ENCODE measurements around the gene NDUFS7.

The NDUFS7 gene

DNA sequence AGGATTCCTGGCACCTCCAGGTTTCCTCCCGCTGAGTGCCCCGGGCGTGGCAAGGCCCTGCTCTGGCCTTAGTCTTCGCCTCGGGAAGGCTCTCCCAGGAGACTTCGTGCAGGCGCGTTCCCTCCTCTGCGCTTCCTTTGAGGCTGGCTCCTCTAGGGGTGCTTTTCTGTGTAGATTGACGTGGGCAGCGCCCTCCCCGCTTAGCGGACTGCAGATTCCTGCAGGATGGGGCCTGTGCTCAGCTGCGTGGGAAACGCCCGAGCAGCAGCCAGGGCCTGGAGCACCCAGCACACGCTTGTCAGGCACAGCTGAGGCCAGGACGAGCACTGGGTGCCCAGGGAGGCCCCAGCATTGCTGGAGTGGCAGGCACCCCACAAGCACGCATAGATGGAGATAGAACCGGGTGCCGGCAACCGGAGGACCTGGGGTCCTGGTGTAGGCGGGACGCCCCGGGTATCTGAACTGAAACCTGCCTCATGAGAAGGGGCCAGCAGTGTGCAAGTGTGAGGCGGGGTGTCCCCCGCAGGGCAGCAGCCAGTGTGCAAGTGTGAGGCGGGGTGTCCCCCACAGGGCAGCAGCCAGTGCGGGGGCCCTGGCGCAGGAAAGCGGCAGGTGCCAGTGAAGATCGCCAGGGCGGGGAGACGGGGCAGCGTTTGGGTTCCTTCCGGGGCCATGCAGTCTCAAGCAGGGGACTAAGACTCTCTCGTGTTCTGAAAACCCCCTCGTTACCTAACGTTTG is 3.4 kb downstream of the NDUFS7 start:
- DNase-seq (ENCODE audit: low read depth): no peak

- DNase-seq (ENCODE audit: low read depth): no peak
Observed at GRCh38 chr19:1387684-1388636, 4.3 kb downstream of the NDUFS7 start.

GRCh38 chr19:1388637-1389026 is 4.9 kb downstream of the NDUFS7 start:
- no peak for DNase-seq (ENCODE audit: low read depth)

GRCh38 chr19:1389033-1389940 is 5.6 kb downstream of the NDUFS7 start:
- no peak for DNase-seq (ENCODE audit: low read depth)

DNA sequence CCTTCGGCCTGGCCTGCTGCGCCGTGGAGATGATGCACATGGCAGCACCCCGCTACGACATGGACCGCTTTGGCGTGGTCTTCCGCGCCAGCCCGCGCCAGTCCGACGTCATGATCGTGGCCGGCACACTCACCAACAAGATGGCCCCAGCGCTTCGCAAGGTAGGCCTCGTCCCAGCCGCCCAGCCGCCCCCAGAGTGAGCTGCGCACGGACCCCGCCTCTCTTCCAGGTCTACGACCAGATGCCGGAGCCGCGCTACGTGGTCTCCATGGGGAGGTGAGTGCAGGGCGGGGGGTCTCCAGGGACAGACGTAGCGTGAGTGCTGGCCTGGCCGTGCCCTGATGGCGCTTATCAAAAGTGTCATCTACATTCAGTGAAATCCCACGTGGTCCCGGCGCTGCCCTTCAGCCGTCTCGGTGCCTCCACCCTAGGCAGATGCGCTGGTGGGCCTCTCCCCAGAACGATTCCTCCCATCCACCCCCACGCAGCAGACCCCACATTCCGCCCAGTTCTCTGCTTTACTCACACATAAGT is 7.2 kb downstream of the NDUFS7 start:
- DNase-seq (ENCODE audit: low read depth): no peak

GRCh38 chr19:1392407-1392806 is 8.7 kb downstream of the NDUFS7 start:
- DNase-seq (ENCODE audit: low read depth): no peak

DNA sequence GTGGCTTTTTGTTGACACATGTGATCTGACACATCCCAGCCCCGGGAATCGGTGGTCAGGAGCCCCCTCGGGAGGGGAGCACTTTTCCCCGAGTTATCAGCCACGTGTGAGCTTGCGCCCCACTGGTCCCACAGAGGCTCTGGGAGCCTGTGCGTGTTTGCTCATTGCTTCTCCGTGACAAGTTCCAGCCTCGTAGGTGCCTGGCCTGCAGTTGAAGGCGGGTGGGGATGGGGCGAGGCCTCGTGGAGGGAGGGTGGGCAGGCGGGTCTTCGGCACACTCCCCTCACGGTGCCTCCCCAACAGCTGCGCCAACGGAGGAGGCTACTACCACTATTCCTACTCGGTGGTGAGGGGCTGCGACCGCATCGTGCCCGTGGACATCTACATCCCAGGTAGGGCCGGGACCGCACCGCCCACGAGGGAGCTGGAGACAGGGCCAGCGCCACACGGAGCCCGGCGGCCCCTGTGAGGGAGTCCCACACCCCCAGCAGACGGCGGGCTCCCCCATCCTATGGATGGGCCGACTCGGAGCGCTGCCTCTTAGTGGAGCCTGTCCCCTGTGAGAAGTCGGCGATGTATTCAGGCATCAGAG is 9.3 kb downstream of the NDUFS7 start:
- no peak for DNase-seq (ENCODE audit: low read depth)

DNA sequence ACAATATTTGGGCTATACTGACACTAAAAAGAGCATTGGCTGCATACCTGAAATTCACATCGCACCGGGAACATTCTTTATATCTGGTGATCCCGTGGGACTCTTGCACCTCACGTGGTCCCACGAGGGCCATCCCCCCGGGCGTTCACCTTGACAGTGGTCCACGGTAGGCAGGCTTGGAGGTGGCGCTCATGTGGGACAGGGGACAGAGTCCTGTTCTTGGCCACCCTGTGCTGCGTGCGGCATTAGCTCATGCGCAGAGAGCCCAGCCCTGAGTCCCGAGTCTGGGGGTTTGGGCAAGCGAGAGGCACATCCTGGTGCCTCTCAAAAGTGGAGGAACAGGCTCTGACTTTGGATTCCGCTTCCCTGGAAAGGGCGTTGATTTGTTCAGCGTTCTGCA is 10.1 kb downstream of the NDUFS7 start:
- no peak for DNase-seq (ENCODE audit: low read depth)

DNA sequence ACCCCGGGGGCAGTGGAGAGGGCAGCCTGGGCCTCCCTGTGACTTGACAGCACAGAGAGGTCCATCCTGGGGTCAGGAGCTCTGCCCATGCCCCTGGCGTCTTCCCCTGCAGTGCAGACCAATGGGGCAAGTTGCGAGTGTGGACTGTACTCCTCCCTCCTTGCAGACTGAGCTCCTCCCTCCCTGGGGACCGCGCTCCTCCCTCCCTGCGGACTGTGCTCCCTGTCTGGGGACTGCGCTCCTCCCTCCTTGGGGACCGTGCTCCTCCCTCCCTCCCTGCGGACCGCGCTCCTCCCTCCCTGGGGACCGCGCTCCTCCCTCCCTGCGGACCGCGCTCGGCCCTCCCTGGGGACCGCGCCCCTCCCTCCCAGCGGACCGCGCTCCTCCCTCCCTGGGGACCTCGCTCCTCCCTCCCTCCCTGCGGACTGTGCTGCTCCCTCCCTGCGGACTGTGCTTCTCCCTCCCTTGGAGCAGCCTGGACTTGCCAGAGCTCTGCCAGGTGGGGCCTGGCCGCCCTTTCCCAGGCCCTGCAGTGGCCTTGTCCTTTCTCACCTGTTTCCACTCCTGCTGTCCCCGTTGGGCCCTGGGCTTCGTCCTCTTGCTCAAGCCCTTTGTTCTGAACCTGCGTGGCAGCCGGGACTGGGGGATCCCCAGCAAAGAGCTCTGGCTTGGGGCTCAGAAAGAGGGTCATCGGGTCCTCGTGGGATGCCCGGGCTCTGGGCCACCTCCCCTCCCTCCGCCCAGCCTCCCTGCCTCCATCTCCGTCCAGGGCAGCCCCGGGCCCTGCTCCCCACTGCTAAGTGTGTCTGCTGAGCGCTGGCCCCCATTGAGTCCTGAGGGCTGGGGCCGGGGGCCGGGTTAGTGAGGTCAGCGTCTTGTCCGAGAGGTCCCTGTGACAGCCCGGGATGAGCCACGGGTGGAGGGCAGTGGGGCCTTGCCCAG is 10.8 kb downstream of the NDUFS7 start:
- no peak for DNase-seq (ENCODE audit: low read depth)

DNA sequence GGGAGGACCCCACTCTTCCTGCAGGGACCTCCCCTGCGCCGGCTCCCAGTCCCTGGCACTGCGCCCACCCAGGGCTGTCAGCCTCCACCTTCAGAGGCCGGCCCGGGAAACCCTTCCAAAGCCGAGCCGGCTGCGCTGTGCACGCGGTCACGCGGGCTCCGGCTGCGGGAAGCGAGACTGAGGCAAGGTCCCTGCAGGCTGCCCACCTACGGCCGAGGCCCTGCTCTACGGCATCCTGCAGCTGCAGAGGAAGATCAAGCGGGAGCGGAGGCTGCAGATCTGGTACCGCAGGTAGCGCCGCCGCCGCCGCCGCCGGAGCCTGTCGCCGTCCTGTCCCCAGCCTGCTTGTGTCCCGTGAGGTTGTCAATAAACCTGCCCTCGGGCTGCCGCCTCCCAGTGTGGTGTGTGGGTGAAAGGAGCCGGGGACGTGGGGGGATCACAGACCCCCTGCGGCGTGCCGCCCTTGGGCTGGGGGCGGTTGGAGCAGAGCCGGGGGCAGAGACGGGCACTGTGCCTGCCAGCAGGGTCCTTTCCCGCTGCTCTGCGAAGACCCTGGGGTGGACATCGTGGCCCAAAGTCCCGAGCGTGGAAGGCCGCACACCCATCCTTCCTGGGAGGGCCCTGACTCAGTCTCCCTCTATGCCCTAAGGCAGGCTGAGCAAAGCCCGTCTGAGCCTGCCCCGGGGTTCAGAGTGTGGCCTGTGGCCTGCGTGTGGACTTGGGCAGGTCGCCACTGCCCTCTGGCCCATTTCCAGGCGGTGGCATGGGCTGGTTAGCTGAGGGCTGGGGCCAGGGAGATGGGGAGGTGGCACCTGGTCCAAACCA is 11.7 kb downstream of the NDUFS7 start:
- no peak for DNase-seq (ENCODE audit: low read depth)

DNA sequence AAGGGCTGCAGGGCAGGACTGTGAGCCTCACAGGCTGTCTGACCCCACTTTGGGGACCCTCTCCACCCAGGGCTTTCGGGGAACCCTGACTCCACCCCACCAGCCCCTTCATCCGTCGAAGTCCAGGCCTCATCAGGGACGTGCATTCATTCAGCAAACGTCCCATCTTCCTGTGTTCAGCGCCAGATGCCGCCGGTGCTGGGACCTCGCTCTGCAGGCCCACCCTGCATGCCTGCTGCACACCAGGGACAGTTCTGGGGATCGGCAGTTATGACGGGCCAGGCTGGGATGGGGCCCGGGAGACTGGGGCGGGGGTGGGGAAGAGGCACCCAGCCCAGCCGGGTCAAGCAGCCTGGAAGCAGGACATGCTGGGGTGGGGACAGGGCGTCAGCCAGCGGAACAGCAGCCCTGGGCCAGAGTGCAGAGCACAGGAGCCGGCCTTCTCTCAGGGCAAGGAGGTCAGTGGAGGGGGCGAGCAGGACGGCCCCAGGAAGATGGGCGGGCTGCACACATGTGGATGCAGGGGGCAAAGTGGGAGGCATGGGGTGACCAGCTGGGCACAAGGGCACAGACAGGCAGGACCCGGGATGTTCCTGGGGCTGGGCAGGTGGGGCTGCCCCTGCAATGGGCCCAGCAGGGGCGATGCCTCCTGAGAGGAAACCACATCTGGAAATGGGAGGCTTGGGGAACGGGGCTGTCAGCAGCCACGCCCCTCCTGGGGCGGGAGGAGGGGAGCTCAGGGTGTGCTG is 12.5 kb downstream of the NDUFS7 start:
- no peak for DNase-seq (ENCODE audit: low read depth)

GRCh38 chr19:1396768-1397679 is 13.3 kb downstream of the NDUFS7 start:
- no peak for DNase-seq (ENCODE audit: low read depth)

GRCh38 chr19:1397838-1398237 is 14.1 kb downstream of the NDUFS7 start:
- no peak for DNase-seq (ENCODE audit: low read depth)

DNA sequence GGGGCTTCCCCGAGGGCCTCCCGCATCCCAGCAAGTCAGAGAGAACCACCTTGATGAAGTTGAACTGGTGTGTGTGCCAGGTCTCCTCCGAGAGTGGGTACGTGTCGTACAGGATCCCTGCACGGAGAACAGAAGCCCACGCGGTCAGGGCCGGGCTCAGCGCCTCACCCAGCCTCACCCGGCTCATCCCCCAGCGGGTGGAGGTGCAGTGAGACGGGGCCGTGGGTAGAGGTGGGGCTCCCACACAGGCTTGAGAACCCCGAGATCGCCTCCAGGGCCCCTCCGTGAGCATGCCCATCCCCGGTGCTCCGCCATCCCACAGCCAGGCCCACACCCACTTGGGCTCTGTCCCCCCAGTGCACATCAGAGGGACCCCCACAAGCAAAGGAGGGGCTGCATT is 15.4 kb downstream of the NDUFS7 start:
- no peak for DNase-seq (ENCODE audit: low read depth)

DNA sequence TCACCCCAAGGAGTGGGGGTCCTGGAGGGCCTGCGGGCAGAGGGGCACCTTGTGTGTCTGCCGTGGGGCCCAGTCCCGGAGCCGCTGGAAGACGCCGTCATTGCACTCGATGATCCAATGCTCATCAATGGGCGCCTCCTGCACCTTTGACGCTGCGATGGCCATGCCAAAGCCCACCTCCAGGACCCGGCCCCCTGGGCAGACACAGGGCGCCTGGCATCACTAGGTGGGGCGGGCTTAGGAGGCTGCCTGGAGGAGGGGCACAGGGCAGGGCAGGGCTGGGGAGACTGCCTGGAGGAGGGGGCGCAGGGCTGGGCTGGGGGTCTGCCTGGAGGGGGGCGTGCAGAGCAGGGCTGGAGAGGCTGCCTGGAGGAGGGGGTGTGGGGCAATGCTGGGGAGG is 16.0 kb downstream of the NDUFS7 start:
- no peak for DNase-seq (ENCODE audit: low read depth)

DNA sequence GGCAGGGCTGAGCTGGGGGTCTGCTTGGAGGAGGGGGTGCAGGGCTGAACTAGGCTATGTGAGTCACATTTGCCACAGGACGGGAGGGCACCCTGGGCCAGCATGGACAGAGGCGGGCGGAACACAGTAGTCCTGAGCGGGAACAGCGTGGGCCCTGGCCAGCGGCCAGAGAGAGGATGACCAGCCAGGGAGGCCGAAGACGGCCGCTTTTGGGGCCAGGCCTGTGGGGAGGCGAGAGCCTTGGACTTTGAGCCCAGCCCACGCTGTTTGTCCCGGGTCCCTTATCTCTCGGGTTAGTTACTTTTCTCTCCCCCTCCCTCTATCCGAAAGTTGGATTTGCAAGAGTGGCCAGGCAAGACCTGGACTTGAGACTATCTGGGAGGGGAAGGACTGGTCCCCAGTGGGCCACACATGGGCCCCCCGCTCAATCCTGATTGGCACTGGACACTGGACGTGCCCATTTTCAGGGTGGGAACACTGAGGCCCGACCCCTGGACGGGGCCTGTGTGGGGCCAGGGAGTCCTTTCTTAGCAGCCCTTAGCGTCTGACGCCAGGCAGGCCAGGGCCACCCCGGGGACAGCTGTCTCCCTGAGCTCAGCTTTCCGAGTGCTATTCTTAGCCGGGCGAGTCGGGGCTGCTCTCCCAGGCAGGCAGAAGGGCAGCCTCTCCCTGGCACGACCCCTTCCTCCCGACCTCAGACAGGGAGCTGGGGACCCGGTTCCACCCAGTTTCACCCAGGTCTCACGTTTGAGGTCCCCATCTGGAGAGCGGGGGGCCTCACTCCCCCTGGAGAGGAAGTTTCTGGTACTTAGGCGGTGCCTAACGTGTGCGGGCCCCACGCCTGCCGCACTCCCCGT is 16.8 kb downstream of the NDUFS7 start:
- DNase-seq (ENCODE audit: low read depth): no peak

Measured in GM04504 (cell line).